Measurements from ENCODE around the gene SWAP70. TPM values are rescaled to one million over a fixed set of nuclear protein-coding genes. Genes with fewer than 3 reads are reported as not detected.
A peak's percentile ranks its signal among the peaks of the same experiment; 100 is the strongest.

The SWAP70 gene
- total RNA-seq, 1 donor from 2014 or later = 20.4 TPM

DNA sequence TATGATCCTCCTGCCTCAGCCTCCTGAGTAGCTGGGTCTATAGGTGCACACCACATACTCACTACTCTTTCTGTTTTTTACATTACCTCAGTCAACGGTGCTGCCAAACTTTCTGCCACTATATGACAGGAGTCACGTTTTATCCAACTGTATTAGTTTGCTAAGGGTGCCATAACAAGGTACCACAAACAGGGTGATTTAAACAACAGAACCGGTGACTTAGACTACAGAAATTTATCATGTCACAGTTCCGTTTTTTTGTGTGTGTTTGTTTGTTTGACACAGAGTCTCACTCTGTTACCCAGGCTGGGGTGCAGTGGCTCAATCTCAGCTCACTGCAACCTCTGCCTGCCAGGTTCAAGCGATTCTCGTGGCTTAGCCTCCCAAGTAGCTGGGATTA lies 6.3 kb upstream of the SWAP70 start:
- DNase-seq (ENCODE audit: low spot score) = no peak
- no peaks in the 10 kb centered on the region for H3K27me3 Mint-ChIP-seq (ENCODE audit: low read depth)

DNA sequence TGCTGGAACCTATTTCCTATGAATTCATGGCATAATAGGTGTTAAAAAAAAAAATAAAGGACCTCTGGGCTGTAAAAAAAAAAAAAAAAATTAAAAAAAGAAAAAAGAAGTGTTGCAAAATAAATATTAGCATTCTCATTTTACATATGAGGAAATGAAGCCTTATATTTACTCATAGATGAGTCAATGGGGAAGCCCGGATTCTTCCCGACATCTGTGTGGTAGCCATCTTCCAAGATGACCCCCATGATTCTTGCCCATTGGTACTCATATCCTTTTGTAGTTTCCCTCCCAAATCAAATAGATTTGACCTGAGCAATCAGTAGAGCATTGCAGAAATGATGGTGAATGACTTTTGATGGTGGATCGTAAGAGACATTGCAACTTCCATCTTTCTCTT lies 3.0 kb upstream of the SWAP70 start:
- peaks cover 22% of the 10 kb centered on the region for H3K4me1 Mint-ChIP-seq (ENCODE audit: low read depth)
- DNase-seq (ENCODE audit: low spot score) = no peak
- H3K36me3 Mint-ChIP-seq (ENCODE audit: low read depth) = peaks cover 3% of the 10 kb centered on the region
- no peaks in the 10 kb centered on the region for H3K27me3 Mint-ChIP-seq (ENCODE audit: low read depth)
- H3K4me3 Mint-ChIP-seq (ENCODE audit: unreplicated experiment) = no peak overlapping the region
- peaks cover 6% of the 10 kb centered on the region for H3K9me3 Mint-ChIP-seq (ENCODE audit: low read depth)
- H3K27ac Mint-ChIP-seq (ENCODE audit: unreplicated experiment) = no peak overlapping the region
- TF ChIP-seq, protein P1, sequence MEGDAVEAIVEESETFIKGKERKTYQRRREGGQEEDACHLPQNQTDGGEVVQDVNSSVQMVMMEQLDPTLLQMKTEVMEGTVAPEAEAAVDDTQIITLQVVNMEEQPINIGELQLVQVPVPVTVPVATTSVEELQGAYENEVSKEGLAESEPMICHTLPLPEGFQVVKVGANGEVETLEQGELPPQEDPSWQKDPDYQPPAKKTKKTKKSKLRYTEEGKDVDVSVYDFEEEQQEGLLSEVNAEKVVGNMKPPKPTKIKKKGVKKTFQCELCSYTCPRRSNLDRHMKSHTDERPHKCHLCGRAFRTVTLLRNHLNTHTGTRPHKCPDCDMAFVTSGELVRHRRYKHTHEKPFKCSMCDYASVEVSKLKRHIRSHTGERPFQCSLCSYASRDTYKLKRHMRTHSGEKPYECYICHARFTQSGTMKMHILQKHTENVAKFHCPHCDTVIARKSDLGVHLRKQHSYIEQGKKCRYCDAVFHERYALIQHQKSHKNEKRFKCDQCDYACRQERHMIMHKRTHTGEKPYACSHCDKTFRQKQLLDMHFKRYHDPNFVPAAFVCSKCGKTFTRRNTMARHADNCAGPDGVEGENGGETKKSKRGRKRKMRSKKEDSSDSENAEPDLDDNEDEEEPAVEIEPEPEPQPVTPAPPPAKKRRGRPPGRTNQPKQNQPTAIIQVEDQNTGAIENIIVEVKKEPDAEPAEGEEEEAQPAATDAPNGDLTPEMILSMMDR (IDR thresholded peaks at IDR 0.05) = no peak

More for the DNA sequence above, 6.3 kb upstream of the SWAP70 start:
- Mint-ChIP-seq H3K36me3 (ENCODE audit: low read depth) (no peaks in the 10 kb centered on the region), H3K9me3 (ENCODE audit: low read depth) (peaks cover 3% of the 10 kb centered on the region), H3K27ac (ENCODE audit: unreplicated experiment) (no peak overlapping the region), H3K4me1 (ENCODE audit: low read depth) (peaks cover 16% of the 10 kb centered on the region), H3K4me3 (ENCODE audit: unreplicated experiment) (no peak overlapping the region)
- TF ChIP-seq, protein P1 (IDR thresholded peaks at IDR 0.05) = no peak

DNA sequence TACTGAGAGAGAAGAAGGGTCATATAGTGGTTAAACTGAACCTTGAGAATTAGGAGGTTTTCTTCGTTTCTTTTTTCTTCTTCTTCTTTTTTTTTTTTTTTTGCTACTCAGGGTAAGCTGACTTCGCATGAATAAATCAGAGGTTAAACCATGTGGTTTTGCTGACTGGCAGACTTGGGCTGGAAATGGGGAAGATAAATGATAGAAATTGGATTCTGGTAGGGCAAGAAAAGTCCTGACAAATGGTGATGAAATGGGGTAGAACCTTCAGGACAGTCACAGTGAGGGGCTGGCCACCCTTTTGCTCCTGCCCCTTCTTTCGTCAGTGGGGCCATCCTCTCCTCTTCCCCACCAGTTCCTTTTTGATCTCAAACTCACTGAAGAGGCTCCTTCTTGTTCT lies 1.6 kb upstream of the SWAP70 start:
- H3K4me3 Mint-ChIP-seq (ENCODE audit: unreplicated experiment) = no peak overlapping the region
- H3K27me3 Mint-ChIP-seq (ENCODE audit: low read depth) = no peaks in the 10 kb centered on the region
- peaks cover 29% of the 10 kb centered on the region for H3K4me1 Mint-ChIP-seq (ENCODE audit: low read depth)
- H3K27ac Mint-ChIP-seq (ENCODE audit: unreplicated experiment) = no peak overlapping the region
- peaks cover 6% of the 10 kb centered on the region for H3K9me3 Mint-ChIP-seq (ENCODE audit: low read depth)
- peaks cover 5% of the 10 kb centered on the region for H3K36me3 Mint-ChIP-seq (ENCODE audit: low read depth)
- no peak for DNase-seq (ENCODE audit: low spot score)
- TF ChIP-seq, protein P1 (IDR thresholded peaks at IDR 0.05) = no peak

DNA sequence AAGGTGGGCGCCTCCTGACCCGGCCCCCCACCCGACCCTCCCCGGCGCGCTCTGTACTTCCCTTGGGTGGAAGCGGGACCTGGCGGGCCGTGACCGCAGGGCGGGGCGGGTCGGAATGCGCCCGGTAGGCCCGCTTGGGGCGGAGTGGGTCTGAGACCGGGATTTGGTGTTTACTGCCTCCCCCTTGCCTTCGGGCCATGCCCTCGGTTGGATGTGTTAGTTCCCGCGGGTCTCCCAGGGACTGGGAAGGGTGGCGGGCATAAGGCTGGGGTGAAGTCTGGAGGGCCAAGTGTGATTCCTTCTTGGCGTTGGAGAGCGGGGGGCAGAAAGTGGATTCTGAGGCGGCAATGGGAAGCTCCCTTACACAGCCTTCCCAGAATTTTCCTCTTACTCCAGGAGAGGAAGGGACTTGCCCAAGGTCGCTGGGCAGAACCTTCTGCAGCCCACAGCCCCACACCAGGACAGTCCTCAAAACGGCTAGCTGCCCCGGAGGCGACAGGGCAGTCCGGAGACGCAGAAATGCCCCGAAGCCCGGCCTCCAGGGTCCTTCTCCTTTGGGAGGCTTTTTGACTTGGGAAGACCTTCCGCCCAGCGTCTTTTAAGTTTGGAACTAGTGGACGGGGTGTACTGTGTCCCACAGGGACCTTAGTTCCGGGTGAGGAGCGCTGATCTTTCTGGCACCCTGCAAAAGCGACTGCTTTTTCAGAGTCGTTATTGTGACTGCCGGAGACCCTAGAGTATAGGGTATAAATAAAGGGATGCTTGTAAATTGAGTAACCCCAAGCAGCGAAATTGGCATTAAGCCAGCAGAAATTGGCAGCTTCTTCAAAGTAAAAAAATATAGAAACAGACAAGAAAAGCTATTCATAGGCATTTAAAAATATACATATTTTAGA lies 647 bp downstream of the SWAP70 start:
- Mint-ChIP-seq H3K4me1 (ENCODE audit: low read depth) (peaks cover 36% of the 10 kb centered on the region), H3K4me3 (ENCODE audit: unreplicated experiment) (peak overlapping the region; percentile 96), H3K27me3 (ENCODE audit: low read depth) (no peaks in the 10 kb centered on the region), H3K9me3 (ENCODE audit: low read depth) (peaks cover 6% of the 10 kb centered on the region), H3K27ac (ENCODE audit: unreplicated experiment) (peak overlapping the region; percentile 94), H3K36me3 (ENCODE audit: low read depth) (peaks cover 5% of the 10 kb centered on the region)
- DNase-seq (ENCODE audit: low spot score) = no peak
- TF ChIP-seq, protein P1 (IDR thresholded peaks at IDR 0.05) = no peak

DNA sequence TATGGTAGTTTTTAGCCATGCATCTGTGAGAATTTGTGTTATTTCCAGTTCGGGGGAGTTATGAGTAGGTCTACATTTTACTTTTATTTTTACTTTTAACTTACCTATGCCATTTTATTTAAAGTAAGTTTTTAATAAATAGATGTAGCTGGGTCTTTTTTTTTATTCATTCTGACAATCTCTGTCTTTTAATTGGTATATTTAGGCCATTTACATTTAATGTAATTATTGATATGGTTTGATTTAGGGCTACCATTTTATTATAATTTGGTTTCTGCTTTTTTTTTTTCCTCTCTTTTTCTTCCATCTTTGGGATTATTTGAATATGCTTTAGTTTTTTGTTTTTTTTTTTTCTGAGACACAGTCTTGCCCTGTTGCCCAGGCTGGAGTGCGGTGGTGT lies 1.9 kb downstream of the SWAP70 start:
- no peak for DNase-seq (ENCODE audit: low spot score)
- TF ChIP-seq, protein P1 (IDR thresholded peaks at IDR 0.05) = no peak
- Mint-ChIP-seq H3K4me1 (ENCODE audit: low read depth) (peaks cover 36% of the 10 kb centered on the region), H3K4me3 (ENCODE audit: unreplicated experiment) (peak overlapping the region; percentile 96), H3K36me3 (ENCODE audit: low read depth) (peaks cover 5% of the 10 kb centered on the region), H3K27ac (ENCODE audit: unreplicated experiment) (no peak overlapping the region), H3K27me3 (ENCODE audit: low read depth) (no peaks in the 10 kb centered on the region), H3K9me3 (ENCODE audit: low read depth) (peaks cover 6% of the 10 kb centered on the region)

All from chondrocyte (in vitro differentiated cells).